Fibroblast of skin of right quadriceps (primary cell): ENCODE data around the gene MEGF8.

Experiments
- DNase-seq: peaks from one replicate; pipeline ENCODE4 v3.0.0-alpha.2; 2013

Gene MEGF8

GRCh38 chr19:42325308-42325895 lies at the start of gene MEGF8:
Gene MEGF8, plus strand, starts transcription at chr19:42325635. Its CDS starts 609 bp downstream, at chr19:42326244.
- peak; percentile 99 for DNase-seq

- DNase-seq = no peak
Measured at GRCh38 chr19:42276284-42276683, 49.2 kb upstream of the MEGF8 start.

- no peak for DNase-seq
Measured at GRCh38 chr19:42276821-42277220, 48.6 kb upstream of the MEGF8 start.

- DNase-seq = no peak
Measured at GRCh38 chr19:42277821-42278451, 47.5 kb upstream of the MEGF8 start.

- DNase-seq = no peak
Measured at GRCh38 chr19:42278452-42279154, 46.8 kb upstream of the MEGF8 start.

GRCh38 chr19:42279155-42279901 lies 46.1 kb upstream of the MEGF8 start:
- no peak for DNase-seq

GRCh38 chr19:42279902-42280814 lies 45.3 kb upstream of the MEGF8 start:
- DNase-seq = peak; percentile 94

- DNase-seq = peak; percentile 83
Measured at GRCh38 chr19:42280815-42281145, 44.7 kb upstream of the MEGF8 start.

GRCh38 chr19:42281146-42281826 lies 44.1 kb upstream of the MEGF8 start:
- DNase-seq = peak; percentile 55

GRCh38 chr19:42281827-42282762 lies 43.3 kb upstream of the MEGF8 start:
- peak; percentile 69 for DNase-seq

GRCh38 chr19:42282819-42283187 lies 42.6 kb upstream of the MEGF8 start:
- DNase-seq = no peak

- peak; percentile 96 for DNase-seq
Measured at GRCh38 chr19:42283188-42284065, 42.0 kb upstream of the MEGF8 start.

- peak; percentile 85 for DNase-seq
Measured at GRCh38 chr19:42284066-42284501, 41.4 kb upstream of the MEGF8 start.

GRCh38 chr19:42284591-42285341 lies 40.7 kb upstream of the MEGF8 start:
- no peak for DNase-seq

- no peak for DNase-seq
Measured at GRCh38 chr19:42285541-42285941, 39.9 kb upstream of the MEGF8 start.

GRCh38 chr19:42285988-42286348 lies 39.5 kb upstream of the MEGF8 start:
- no peak for DNase-seq

- DNase-seq = peak; percentile 51
Measured at GRCh38 chr19:42286349-42287016, 39.0 kb upstream of the MEGF8 start.
